Activated naive CD8-positive, alpha-beta T cell treated with anti-CD3 and anti-CD28 coated beads, Interleukin-2, amount 50 U/mL, for 16 hours (primary cell): ENCODE measurements around the gene ATRN.

Experiments
- DNase-seq: peaks from one replicate; pipeline ENCODE4 v3.0.0-alpha.2; 2020; ENCODE audit warnings: low read depth, low spot score

ATRN gene

DNA sequence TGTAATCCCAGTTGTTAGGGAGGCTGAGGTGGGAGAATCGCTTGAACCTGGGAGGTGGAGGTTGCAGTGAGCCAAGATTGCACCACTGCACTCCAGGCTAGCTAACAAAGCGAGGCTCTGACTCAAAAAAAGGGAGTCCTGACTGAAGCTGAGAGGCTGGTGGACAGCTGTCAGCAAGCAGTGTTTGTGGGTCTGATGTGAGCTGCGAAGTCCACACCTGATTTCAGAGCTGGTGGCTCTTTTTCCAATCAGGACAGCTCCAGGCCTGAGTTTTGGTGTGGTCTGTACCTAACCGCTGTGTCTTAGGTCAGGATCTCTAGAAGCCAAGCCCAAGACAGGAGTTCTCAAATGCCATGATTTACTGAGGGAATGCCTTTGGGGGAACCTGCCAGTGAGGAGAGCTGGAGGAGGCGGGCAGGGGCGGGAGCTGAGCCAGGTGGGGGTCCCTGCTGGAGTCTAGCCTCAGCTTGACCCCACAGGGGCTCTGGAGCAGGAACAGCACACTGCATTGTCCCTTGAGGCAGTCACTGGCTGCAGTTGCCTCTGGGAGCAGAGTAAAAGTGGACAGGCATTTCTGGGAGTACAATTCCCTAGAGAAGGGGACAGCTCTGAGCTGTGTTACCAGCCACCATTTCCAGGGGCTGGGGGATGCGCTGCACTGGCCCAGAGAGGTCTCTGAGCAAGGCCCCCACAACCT is 187.3 kb downstream of the ATRN start:
- DNase-seq, result no peak

DNA sequence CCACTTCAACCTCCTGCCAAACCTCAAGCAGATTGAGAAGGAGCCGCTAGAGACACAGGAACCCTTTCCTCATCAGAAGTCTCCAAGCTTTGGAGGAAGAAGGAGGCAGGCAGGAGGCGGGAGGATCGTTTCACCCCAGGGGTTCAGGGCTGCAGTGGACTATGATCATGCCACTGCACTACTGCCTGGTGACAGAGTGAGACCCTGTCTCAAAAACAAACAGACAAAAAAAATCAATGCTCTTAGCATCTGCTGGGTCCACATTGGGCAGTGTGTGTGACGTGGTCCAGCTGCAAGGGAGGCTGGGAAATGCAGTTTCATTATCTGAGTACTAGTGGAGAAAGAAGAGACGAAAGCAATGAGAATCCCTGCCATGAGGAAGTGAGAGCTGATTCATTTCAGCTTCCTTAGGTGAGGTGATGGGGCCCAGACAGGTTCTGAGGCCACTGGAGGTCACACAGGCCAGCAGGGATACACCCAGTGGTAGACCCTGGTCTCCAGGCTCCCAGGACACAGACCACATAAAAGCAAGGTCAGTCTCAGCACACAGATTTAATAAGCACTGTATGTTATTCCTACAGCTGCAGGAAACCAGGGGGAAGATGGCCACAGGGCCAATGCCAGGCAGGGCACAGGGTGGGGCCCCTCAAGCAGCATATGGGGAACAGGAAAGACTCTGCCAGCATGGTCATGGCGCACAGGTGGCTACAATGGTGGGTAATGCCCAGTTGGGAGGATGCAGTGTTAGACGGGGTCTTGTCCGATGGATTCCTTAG is 188.1 kb downstream of the ATRN start:
- DNase-seq, result no peak

DNA sequence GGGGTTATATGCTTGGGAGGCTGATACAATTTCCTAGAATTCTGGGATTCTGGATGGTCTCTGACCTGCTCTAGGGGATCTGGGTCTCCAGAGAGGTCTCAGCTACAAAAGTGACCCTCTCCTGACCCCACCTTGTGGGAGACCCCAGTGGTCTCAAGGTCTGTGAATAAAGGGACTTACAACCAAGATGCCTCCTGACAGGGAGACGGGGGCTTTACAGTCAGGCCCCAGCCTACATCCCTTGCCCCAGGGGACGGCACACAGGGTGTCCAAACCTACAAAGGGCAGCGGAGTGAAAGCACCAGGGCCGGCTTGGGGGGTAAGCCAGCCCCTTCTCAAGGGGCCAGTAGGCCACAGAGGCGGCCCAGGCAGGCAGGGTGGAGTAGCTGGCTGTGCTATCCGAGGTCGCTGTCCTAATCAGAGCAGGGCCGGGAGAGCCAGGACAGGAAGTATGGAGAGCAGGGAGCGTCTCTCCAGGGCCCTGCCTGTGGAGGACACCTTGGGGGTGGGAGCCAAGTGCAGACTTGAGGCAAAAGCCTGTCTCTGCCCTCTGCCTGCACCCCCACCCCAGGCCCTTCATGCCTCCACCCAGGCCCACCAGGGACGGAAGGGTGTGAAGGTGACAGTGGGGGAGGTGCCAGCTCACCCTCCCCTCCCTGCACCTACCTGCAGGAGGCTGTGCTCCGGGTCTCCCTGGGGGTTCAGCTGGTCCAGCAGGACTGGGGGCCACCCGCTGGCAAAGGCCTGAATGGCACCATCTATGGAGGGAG is 188.9 kb downstream of the ATRN start:
- no peak for DNase-seq

DNA sequence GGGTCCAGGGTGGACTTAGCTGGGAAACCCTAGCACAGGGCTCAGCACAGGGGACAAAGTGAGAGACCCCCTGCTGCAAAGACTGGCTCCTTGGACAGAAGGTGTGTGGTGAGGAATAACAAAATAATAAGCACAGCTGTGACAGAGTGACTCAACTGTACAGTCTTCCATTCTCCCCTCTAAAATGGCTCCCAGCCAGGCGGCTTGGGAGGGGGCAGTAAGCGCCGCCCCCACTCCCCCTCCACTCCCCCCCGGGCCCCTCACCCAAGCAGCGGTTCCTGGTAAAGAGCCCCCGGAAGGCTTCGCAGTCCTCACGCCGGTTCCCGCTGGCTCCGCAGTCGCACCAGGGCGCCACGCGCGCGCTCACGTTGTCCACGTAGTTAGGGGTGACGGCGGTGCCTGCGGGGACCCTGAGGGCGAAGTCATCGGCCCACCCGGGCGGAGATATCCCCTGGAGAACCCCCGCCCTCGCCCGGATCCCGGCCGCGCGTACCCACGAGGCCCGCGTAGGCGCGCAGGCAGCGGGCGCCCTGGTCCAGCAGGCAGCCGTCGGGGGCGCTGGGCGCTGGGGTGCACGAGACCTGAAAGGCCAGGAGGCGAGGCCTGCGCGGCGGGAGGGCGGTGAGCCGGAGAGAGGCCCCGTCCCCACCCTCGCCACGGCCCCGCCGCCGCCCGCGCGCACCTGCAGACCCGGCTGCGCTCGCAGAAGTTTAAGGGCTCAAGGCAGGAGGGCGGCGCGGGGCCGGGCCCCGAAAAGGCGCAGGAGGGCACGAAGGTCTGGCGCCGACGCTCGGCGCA is 189.6 kb downstream of the ATRN start:
- no peak for DNase-seq

DNA sequence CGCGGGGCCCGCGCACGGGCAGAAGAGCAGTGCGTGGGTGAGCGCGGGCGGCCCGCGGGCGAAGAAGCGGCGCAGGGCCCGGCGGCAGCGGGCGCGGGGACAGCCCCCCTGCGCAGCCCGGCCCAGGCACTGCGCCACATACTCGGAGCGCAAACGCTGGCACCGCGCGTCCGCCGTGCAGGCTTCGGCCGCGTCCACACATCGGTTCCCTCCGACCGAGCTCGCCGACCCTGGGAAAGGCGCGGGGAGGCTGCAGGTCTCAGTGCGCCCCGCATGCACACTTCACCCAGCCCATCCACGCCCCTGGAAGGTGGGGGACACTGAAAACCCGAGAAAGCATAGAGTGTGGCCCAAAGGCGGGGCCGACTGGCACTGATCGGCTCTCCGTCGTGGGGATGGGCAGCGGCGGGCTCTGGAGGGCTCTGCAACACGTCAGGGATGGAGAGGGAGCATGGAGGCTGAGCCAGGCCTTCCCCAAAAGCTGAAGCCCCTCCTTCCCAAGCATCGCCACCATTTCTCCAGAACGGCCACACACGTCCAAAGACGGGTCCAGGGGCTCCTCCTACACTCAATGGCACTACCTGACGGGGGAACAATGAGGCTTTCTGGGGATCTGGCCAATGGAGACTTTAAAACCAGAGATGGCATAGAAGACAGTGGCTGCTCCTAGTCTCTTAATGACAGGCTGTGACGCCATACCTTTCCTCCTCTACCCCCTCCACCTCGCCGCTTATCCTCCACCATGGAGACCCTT is 190.4 kb downstream of the ATRN start:
- no peak for DNase-seq

DNA sequence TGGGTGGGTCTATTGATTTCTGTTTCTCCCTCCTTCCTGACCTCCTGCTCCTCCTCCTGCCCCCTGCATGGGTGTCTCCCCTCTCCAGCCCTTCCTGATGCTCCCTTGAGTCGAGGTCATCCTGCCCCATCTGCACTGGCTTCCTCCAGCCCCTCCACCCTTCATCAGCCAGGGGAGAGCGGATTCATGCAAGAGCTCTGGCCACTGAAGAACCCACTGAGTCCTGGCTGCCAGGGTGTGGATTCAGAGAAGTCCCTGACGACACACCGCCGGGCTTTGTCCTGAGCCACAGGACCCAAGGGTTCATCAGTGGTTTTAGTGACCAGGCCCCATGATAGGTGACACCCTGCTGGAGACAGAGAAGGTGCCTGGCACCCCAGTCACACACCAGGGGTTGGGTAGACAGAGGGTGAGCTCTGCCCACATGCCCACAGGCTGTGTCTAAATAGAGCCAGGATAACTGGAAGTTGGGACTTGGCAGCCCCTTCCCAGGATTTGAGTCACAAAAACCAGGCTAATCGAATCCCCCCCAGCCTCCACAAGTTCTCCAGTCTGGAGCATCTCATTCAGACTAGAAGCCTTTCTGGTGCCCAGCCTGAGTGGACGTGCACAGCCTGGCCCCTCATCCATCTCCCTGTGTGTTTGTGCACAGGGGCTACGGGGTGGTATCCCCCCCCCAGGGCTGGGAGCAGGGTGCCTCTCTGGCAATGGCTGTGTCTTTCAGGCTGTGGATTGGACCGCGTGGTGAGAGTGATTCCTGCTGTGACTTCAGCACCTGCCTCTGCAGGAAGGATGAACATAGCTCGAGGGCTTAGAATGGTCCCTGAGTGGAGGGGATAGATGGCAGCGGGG is 191.2 kb downstream of the ATRN start:
- DNase-seq, result no peak

DNA sequence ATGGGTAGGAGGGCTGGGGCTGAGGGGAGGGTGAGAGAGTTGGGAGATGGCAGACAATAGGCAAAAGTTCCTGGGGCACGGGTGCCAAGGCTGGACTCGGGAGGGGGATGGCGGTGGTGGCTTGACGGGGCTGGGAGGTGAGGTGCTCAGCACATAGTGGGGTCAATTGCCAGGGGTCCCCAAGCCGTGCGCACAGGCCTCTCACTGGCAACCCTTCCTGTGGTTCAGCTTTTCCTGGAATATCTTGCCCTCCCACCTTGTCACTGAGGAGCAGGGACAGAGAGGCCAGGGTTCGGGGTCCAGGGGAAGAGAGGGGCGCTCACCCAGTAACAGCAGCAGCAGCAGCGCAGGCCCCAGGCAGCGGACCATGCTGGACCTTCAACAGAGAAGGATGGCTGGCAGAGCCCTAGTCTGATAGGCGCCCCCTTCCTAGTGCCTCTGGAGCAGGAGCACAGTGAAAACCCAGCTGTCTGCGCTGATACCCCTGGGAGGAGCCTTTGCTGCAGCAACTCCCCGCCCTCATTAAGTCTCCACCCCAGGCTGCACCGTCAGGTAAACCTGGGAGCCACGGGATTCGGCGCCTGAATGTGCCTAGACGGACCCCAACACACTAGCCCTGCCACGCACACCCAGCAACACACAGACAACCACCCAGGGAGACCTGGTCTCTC is 192.3 kb downstream of the ATRN start, which contains the start of gene GFRA4:
Gene GFRA4 (minus strand): TSS at position 369 of the 671 bp plus-strand sequence. CDS start 0 bp downstream, at position 369.
- DNase-seq, result no peak

DNA sequence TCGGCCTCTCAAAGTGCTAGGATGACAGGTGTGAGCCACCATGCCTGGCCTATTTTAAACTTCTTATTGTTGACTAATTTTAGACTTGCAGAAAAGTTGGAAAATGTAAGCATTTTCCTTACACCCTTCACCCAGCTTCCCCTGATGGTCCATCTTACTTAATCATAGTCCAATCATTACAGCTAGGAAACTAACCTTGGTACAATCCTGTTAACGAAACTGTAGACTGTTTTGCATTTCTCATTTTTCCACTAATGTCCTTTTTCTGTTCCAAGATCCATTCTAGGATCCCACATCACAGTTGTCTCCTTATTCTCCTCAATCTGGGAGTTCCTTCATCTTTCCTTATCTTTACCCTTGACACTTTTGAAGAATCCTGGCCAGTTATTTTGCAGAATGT is 193.0 kb downstream of the ATRN start:
- no peak for DNase-seq

DNA sequence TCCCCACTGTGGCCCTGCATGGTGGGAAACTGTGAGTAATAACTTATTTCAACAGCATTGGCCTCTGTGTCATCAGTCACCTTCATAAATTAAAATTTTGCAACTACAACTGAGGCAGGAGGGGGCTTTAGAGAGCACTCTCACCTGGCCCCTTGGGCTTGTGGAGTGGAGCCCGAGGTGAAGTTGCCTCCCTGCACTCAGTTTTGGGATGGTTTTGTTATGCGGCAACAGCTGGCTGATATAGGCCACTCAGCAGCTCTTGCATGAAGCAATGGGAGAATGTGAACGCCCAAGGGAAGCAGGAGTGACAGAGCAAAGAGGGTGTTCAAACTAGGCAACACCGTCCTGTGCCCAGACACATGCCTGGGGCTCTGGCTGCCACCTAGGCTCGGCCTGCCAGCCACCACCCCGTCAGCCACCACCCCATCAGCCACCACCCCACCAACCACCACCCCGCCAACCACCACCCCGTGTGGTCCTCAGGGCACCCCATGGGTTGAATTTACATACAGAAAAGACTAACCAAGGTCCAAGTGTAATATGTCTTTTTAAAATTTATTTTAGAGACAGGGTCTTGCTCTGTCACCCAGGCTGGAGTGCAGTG is 196.7 kb downstream of the ATRN start:
- no peak for DNase-seq

DNA sequence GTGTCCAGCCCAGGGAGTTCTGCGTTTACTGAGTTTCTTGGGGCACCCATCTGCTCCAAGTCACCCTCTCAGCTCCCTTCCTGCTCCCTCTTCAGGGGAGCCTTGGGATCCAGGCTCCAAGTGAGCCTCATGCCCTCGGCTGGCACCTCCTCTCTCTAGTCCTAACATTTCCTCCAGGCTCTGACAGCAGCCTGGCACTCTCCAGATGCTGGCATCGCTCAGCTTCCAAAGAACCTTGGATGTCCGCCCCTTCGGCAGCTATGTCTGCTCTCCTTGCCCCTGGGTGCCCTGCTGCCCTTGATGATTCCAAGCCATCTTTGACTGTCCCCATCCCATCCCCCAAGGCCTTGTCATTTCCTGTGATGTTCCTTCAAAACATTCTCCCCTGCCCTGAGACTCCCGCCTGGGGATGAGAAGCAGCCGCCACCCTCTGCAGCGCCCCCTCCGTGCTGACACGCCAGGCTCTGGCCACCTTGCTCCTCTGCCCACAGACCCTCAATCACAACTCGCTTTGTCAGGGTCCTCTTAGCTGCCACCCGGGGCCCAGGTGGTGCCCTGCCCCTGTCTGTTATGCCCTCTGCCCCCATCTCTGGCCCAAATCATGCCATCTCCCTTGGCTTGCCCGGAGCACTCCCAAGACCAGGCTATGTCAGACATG is 199.0 kb downstream of the ATRN start:
- DNase-seq, result no peak

DNA sequence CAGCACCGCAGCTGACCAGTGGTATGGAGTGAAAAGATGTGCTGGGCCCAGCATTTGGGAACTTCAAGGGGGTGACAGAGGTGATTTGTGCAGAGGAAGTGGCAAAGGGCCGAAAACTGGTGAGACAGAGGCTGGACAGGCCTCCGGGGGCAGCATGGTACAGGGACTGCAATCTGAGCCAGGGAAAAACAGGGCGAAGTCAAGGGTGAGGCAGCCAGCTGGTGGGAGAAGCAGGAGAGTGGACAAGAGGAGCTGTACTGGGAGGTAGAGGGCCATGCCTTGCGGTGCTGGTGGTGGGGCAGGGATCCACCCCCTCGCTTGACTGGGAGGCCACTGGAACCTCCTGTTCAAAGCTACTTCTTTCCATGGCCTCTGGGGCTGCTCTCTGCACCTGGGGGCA is 199.7 kb downstream of the ATRN start:
- no peak for DNase-seq

DNA sequence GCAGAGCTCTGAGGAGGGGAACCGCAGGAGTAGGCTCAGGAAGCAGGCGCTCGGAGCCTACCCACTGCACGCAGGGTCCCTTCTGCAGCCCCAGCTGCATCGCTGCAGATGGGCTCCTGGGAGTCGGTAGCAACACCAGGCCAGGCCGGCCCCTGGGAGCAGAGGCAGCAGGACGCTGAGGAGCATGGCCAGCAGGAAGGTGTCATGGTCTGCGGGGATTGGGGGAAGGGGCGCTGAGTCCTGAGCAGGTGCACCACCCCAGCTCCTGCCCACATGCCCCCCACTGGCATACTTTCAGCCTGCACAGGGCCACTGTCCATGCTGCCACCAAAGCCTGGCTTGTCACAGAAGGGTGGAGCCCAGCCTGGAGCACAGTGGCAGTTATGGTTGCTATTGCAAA is 200.1 kb downstream of the ATRN start:
- no peak for DNase-seq

DNA sequence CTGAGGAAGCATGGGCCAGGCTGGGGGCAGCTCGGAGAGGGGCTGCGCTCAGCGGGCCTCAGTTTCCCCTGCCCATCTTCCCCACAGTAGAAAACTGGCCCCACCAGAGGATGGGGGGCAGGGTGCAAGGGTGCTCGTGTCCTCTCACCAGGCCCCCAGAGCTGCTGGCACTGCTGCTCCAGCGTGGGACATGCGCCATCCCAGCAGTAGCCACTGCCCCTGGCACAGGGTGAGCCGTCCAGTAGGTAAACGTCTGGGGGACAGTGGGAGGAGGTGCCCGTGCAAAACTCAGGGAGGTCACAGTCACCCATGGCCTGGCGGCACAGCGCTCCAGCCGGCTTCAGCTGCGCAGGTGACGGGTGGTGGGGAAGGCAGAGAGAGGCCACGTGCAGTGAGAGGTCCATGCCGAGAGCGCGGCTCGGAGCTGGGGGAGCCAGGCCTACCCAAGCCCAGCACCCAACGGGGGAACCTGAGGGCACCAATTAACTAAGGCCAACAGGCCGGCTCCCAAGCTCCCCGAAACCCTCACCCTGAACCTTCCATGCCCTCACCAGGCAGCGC is 201.2 kb downstream of the ATRN start:
- no peak for DNase-seq

DNA sequence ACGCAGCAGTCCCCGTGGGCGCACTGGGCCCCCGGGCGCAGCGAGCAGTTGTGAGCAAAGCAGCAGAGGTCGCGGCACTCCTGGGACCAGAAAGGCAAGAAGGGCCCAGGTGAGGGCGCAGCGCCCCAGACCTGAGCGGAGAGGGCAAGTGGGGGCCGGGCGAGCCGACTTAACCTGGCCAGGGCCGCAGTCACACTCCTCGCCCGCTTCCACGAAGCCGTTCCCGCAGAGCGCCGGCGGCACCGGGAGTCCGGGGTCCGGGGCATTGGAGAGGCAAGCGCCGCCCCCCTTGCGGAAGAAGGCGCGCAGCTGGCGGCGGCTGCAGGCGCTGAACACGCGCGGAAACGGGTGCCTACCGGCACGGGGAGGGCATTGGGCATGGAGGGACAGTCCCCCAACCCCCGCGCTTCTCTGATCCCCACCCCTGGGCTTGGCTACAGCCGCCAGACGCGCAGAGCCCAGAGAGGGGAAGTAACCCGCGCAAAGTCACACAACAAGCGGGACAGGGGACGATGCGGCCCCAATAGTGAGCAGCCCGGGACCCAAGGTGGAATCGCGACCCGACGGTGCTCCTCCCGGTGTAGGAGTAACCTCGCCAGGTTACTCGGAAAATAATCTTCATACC is 201.8 kb downstream of the ATRN start:
- no peak for DNase-seq

DNA sequence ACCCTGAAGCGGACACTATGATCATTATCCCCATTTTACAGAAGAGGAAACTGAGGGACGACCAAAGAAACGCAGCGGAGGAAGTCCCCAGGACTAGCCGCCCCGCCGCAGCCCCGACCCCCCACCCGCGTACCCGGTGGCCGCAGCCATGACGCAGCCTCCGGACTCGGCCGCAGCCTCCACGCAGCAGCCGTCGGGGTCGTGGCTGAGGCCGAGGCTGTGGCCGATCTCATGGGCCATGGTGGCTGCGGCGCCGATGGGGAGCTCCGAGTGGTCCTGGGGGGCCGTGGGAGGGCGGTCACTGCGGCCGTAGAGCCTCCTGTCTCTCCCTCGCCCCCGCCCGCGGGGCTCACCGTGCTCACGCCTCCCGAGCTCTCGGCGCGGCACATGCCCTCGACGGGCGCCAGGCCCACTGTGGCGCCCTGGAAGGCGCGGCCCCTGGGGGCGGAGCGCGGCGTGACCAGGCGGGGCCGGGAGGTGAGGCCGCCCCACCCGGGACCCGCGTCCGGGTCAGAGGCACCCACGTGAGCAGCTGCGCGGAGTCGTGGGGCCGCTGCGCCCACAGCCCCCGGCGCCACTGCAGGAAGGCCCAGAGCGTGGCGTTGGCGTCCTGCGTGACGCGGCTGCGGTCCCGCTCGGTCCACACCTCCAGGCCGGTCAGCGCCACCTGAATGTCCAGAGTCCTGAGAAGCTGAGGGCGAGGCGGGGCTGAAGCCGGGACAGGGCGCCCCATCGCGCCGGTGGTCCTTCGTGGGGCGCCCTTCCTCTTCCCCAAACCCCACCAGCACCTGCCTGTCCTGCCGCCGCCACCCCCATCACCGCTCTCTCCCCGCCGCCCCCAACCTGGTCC is 202.6 kb downstream of the ATRN start:
- no peak for DNase-seq

DNA sequence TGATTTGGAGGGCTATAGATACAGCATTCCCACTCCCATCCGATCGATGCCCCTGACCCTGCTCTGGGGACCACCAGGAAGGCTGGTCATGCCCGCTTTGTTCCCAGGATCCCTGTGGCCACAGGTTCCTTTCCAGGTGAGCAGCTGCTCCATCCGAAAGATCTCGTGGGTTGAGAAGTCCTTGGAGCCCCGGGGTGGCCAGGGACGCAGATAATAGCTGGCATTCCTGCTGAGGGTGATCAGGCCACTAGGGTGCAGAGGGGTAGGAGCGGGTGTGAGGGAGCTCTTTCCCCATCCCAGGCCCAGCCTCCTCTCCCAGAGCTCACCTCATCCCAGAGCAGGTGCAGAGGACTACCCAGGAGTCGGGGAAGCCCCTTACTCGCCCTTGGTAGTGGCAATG is 203.6 kb downstream of the ATRN start:
- DNase-seq, result no peak
